Left forelimb (tissue), 1 donor: ENCODE results near the gene ARG2.
A peak's percentile ranks its signal among the peaks of the same experiment; 100 is the strongest.

Experiments
- DNase-seq: peaks from one replicate; pipeline ENCODE4 v3.0.0-alpha.2; 2018; ENCODE audit warnings: low spot score

ARG2 gene

DNA sequence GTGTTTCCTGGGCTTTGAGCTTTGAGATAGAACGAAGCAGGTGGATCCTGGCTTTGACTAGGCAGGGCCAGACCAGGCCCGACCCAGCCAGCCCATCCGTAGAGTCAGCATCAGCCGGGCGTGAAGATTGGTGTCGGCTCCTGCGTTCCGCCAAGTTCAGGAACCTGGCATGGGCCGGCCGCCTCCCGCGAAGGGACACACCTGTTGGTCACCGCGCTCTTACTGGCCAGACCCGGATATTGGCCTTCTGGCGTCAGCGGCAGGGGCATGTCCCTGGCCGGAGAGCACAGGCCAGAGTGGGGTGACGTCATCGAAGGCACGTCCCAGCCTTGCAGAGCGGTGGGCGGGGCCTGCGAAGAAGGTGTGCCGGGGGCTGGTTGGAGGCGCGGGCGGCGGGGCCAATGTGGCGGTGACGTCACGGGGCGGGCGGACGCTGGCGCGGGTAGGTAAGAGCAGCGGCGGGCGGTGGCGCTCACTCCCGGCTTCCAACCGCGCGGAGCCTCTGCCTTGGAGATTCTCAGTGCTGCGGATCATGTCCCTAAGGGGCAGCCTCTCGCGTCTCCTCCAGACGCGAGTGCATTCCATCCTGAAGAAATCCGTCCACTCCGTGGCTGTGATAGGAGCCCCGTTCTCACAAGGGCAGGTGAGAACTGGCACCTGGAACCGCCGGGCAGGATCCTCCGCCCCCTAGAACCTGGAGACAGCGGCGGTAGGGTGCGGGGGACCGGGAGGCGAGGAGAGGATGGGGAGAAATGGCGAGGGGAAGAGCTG lies at the start of gene ARG2:
Gene ARG2 (plus strand): TSS at position 475 of the 771 bp plus-strand sequence. CDS start 58 bp downstream, at position 533.
- peak; percentile 86 for DNase-seq

DNA sequence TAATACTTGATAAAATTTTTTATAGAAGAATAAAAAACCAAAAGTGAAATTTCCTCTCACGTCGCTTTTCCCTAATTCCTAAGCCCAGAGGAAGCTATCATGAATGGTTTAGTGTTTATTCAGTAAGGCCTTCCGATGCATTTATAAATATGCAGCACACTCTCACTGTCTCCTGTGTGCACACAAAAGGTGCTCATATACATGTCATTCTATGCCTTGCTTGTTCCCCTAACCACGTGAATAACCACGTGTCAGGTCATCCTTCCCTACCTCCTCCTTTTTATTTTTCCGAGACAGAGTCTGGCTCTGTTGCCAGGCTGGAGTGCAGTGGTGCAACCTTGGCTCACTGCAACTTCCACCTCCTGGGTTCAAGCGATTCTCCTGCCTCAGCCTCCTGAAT lies 49.3 kb upstream of the ARG2 start:
- no peak for DNase-seq

DNA sequence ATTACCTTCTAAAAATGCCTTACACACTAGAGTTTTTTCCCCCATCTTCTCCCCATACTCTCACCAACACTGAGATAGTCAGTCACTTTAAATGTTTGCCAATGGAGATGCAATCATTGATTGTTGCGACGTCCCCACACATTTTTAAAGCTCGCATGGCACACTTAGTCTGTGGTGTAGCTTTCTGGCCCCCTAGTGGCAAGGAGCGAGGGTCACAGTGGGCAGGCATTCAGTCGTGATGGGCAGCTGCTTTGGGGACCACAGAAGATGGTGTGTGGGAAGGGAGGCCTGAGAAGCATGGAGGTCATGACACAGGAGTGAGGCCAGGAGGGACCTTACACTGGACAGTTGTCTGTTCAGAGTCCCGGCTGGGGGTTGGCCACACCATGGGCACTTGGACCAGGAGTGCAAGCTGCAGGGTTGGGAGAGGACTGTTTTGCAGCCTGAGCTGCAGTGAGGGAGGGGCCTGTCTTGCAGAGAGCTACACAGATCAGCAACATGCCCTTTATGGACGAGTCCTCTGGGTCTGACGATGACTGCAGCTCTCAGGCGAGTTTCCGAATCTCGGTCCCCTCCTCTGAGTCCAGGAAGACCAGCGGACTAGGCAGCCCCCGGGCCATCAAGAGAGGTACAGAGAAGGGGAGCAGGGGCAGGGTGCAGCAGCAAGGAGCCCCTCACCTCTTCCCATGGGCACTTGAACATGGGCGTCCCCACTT lies 48.3 kb upstream of the ARG2 start:
- no peak for DNase-seq

DNA sequence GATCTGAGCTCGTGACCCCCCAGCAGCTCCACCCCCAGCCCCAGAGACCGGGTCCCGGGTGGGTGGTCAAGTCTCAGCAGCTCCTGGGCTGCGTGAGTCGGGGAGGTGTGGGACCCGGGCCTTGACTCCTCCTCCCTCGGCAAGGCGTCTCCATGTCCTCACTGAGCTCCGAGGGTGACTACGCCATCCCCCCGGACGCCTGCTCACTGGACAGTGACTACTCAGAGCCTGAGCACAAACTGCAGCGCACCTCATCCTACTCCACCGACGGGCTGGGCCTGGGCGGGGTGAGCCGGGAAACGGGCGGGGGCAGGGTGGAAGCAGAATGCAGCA lies 47.8 kb upstream of the ARG2 start:
- no peak for DNase-seq

- no peak for DNase-seq
These were observed 47.1 kb upstream of the ARG2 start for GRCh38 chr14:67572608-67573007.

DNA sequence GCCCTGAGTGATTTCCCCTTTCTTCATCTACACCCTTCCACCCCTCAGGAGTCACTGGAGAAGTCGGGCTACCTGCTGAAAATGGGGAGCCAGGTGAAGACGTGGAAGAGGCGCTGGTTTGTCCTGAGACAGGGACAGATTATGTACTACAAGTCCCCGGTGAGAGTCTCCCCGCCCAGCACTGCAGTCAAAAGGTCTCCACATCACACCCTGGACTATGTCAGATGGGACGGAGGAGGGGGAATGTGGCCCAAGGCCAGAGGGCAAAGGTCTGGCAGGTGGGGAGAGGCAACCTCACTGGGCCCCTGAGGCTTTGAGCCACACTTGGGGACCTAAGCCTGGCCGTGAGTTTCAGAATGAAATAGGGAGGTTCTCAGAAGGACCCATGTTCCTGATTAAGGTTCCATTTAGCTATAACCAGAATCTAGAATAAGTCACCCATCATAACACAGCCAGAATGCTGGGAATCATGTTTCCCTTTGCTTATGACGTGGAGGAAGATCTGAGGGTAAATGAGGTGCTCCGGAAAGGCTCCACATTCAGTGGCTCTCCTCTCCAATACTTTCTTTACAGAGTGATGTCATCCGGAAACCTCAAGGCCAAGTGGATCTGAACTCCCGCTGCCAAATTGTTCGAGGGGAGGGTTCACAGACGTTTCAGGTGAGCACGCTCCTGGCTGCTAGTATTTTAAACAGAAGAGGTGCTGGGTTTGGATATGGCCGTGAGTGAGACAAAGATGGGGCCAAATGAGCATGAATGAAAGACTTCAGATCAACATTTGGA lies 46.3 kb upstream of the ARG2 start:
- no peak for DNase-seq

DNA sequence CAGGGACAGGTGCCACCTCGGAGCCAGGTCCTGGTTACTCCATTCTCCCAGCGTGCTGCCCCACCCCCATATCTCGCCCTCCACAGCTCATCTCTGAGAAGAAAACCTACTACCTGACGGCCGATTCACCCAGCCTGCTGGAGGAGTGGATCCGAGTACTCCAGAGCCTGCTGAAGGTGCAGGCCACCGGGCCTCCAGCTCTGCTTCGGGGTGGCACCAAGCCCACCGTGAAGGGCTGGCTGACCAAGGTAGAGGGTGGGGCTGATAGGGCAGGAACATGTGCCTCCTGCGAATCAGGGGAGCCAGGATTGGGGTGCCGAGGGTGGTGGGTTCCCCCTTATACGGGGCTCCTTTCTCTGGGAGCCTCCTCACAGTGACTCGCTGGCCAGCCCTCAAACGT lies 45.6 kb upstream of the ARG2 start:
- no peak for DNase-seq

GRCh38 chr14:67574806-67575205 lies 44.9 kb upstream of the ARG2 start:
- DNase-seq = peak; percentile 25

- DNase-seq = peak; percentile 42
These were observed 44.0 kb upstream of the ARG2 start for GRCh38 chr14:67575684-67576083.

- peak; percentile 56 for DNase-seq
These were observed 43.3 kb upstream of the ARG2 start for GRCh38 chr14:67576216-67576955.

- DNase-seq = no peak
These were observed 42.4 kb upstream of the ARG2 start for GRCh38 chr14:67577181-67577808.

GRCh38 chr14:67577909-67578749 lies 41.6 kb upstream of the ARG2 start:
- peak; percentile 58 for DNase-seq

DNA sequence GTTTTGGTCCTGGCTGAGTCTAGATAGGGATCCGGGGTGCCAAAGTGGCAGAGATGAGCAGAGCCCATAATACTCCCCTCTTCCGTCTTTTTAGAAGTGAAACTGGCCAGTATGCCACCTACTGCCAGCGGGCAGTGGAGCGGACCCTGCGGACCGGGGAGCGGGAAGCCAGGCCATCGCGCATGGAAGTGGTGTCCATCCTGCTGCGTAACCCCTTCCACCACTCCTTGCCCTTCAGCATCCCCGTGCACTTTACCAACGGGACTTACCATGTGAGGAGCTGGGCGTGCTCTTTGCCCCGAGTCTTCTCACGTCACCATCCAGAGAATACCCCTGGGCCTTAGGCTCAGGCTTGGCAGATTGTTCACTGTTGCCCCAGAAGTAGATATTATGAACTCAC lies 40.7 kb upstream of the ARG2 start:
- no peak for DNase-seq

- no peak for DNase-seq
These were observed 40.1 kb upstream of the ARG2 start for GRCh38 chr14:67579636-67580035.

DNA sequence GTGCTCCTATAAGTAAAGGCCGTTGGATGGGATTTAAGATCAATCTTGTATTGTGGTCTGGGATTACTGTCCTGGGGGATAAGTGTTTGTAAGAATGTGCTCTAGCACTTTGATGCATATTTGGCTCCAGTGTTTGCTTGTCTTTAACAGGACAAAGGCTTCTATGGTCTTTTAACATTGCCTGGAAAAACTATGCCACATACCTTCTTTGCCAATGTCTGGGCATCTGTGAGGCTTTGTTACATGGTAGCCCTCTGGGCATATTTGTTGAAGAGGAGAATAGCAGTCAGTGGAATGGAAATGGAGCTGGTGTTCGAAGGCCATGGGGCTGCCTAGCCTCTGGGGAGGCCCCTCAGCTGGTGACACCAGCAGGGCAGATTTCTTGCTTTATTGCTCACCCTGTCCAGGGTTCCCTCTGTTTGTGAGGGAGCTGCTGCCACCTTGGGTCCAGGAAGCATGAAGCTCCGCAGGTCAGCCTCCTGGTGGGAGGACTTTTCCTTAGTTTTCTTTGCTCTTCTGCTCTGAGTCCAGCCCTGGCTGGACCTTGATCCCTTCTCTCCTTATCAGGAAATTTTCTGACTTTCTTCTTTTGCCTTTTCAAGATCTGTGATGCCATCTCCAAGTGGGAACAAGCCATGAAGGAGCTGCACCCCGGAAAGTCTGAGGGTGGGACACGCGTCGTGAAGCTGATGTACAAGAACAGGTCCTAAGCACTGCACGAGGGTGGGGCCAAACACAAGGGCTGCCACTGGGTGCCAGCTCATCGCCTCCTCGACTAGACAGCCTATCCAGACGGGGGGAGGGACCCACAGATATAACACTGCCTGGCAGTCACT lies 39.2 kb upstream of the ARG2 start:
- no peak for DNase-seq

DNA sequence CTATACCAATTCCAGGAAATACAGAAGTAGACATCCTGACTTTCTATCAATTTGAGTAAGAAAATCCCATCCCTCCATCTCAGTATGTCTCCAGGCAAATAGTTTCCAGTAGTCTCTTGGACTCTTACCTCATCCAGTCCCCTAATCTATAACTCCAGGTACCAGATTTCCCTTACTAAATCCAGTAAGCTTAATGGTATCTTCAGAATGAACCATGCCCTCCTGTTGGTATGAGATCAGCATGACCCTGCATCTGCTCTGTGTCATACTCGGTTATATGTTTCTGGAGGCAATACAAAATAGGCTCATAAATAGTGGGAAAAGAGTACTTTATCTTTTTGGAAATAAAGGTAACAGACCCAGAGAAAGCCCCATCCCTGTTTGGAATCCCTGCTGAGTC lies 38.1 kb upstream of the ARG2 start:
- no peak for DNase-seq

DNA sequence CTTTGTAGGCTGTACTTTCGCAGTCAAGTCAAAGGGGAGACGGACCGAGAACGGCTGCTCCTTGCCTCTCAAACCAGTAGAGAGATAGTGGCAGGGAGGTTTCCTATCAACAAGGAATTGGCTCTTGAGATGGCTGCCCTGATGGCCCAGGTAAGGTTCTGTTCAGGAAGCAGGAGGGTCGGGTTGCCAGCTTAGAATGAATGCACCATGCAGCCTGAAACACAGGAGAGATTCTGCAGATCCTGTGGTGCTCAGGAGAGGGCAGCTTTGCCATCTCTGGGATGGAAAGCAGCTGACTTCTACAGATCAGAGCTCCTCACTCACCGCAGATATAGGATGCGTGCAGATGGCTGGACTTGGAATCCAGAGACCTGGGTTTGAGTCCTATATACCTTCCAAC lies 37.7 kb upstream of the ARG2 start:
- no peak for DNase-seq

DNA sequence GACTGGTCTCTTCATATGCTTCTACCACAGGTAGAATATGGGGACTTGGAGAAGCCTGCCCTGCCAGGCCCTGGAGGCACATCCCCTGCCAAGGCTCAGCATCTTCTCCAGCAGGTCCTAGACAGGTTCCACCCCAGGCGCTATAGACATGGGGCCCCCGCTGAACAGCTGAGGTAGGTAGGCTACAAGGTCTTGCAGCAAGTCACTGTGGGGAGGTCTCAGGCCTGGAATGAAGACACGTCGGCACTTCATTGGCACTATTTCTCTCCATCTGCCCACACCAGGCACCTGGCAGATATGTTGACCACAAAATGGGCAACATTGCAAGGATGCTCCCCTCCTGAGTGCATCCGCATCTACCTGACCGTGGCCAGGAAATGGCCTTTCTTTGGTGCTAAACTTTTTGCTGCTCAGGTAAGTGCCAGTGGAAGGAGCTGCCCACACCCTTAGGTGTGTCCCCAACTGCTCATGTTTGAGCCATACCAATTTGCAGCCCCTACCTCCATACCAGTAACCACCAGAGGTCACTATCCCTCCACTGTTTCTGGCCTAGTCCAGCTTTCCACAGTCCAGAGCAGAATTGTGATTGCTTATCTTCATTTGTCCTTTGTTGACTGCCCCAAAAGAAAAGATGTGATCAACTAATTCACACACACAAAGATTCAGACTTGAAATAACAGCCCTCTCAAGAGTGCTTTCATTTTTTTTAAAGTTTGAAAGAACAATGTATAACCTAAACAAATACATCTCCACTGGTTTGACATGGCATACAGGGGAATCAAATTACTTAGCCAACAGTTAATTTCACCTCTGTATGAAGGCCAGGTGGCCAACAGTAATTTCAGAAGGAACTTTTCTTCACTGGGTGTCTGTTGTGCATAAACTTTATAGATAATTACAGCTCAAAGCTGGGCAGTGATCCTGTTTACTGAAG lies 35.7 kb upstream of the ARG2 start:
- no peak for DNase-seq

- no peak for DNase-seq
These were observed 34.7 kb upstream of the ARG2 start for GRCh38 chr14:67584978-67585377.
